ENCODE results near the gene ERC1.

The ERC1 gene

DNA sequence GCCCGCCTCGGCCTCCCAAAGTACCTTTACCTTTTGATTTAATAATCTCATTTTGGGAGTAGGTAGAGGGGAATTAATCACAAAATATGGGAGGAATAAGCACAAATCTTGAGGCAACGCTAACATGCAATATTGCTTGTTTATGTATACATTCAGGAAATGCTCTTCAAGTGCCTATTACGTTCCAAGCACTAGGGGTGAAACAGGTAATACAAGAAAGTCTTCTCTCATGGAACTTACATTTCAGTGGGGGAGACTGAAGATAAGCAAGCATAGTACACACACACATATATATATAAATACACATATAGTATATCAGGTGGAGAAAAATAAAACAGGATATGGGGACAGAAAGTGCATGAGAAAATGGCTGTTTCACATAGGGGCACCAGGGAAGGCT is 19.0 kb upstream of the ERC1 start:
- Histone ChIP-seq H3K4me3 (ENCODE audit: insufficient read depth in 1 of 2, low read depth in 1 of 2, low read length in 2 of 2) (no peak overlapping the region), H3K4me1 (ENCODE audit: control insufficient read depth, insufficient read depth, low read depth, low read length) (peaks cover 2% of the 10 kb centered on the region), H2BK5ac (ENCODE audit: low read depth, low read length, poor library complexity, severe bottlenecking) (no peak overlapping the region), H3K23ac (ENCODE audit: low read length in 2 of 2) (no peak overlapping the region), H2BK15ac (ENCODE audit: low read depth, poor library complexity, severe bottlenecking) (no peak overlapping the region), H4K91ac (ENCODE audit: low read length) (peak overlapping the region; percentile 66), H3K18ac (ENCODE audit: low read depth in 1 of 2, low read length in 2 of 2) (no peak overlapping the region), H3K27ac (ENCODE audit: low read length, poor library complexity, severe bottlenecking) (no peak overlapping the region), H2BK120ac (ENCODE audit: low read depth, low read length) (no peak overlapping the region), H2BK12ac (ENCODE audit: low read length in 2 of 2) (no peak overlapping the region), H3K27me3 (ENCODE audit: control insufficient read depth in 1 of 2, insufficient read depth in 1 of 2, low read length in 2 of 2) (no peaks in the 10 kb centered on the region), H3K36me3 (ENCODE audit: control insufficient read depth in 1 of 2, insufficient read depth in 2 of 2, low read depth in 1 of 2, low read length in 2 of 2) (no peaks in the 10 kb centered on the region), H4K8ac (ENCODE audit: low read length) (no peak overlapping the region), H2AK5ac (ENCODE audit: low read length, severe bottlenecking) (no peak overlapping the region), H3K9me3 (ENCODE audit: control insufficient read depth, low read length) (no peaks in the 10 kb centered on the region), H3K9ac (ENCODE audit: low read length) (no peak overlapping the region), H3K79me1 (replicated peaks; ENCODE audit: low read length, poor library complexity, severe bottlenecking) (no peaks in the 10 kb centered on the region), H2AFZ (ENCODE audit: low read depth, low read length) (no peak overlapping the region), H3K14ac (ENCODE audit: low read length in 2 of 2) (no peak overlapping the region), H3K4me2 (ENCODE audit: low read length, poor library complexity, severe bottlenecking) (no peak overlapping the region), H3K4ac (ENCODE audit: low read depth in 1 of 2, low read length in 2 of 2) (no peak overlapping the region)
- WGBS: 86% methylated on average over 1 of the region's 4 CpGs
- DNase-seq: no peak

DNA sequence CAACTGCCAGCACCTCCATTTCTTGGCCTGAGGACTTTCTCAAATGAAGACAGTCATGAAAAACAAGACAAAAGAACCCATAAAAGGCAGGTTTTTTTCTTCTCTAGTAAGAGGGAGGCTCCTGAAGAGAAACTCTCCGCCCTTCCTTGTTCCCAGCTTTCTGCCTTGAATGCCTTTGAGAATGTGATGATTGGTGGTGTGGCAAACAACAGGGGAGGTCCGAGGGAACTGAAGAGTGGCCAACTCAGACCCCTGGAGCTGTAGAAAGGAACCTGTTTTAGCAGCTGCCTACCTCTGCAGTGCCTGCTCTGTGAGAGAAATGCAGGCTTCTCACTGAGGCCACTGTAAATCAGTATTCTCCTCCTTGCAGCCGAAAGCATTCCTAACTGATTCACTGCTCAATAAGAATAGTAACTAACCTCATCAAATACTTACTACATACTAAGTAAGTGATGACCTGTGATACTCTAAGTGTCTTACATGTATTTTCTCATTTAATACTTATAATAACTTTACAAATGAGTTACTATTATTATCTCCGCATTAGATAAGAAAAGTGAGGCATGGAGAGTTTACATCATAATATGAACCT is 16.7 kb upstream of the ERC1 start:
- Histone ChIP-seq H2BK120ac (ENCODE audit: low read depth, low read length) (no peak overlapping the region), H3K27ac (ENCODE audit: low read length, poor library complexity, severe bottlenecking) (no peak overlapping the region), H3K18ac (ENCODE audit: low read depth in 1 of 2, low read length in 2 of 2) (no peak overlapping the region), H3K4me3 (ENCODE audit: insufficient read depth in 1 of 2, low read depth in 1 of 2, low read length in 2 of 2) (no peak overlapping the region), H3K4me1 (ENCODE audit: control insufficient read depth, insufficient read depth, low read depth, low read length) (no peaks in the 10 kb centered on the region), H2AK5ac (ENCODE audit: low read length, severe bottlenecking) (no peak overlapping the region), H3K4me2 (ENCODE audit: low read length, poor library complexity, severe bottlenecking) (no peak overlapping the region), H3K36me3 (ENCODE audit: control insufficient read depth in 1 of 2, insufficient read depth in 2 of 2, low read depth in 1 of 2, low read length in 2 of 2) (no peaks in the 10 kb centered on the region), H3K9me3 (ENCODE audit: control insufficient read depth, low read length) (no peaks in the 10 kb centered on the region), H3K23ac (ENCODE audit: low read length in 2 of 2) (no peak overlapping the region), H3K27me3 (ENCODE audit: control insufficient read depth in 1 of 2, insufficient read depth in 1 of 2, low read length in 2 of 2) (no peaks in the 10 kb centered on the region), H3K4ac (ENCODE audit: low read depth in 1 of 2, low read length in 2 of 2) (no peak overlapping the region), H4K8ac (ENCODE audit: low read length) (no peak overlapping the region), H2AFZ (ENCODE audit: low read depth, low read length) (no peak overlapping the region), H3K79me1 (replicated peaks; ENCODE audit: low read length, poor library complexity, severe bottlenecking) (peaks cover under 1% of the 10 kb centered on the region), H4K91ac (ENCODE audit: low read length) (no peak overlapping the region), H3K9ac (ENCODE audit: low read length) (no peak overlapping the region), H2BK5ac (ENCODE audit: low read depth, low read length, poor library complexity, severe bottlenecking) (no peak overlapping the region), H2BK15ac (ENCODE audit: low read depth, poor library complexity, severe bottlenecking) (no peak overlapping the region), H3K14ac (ENCODE audit: low read length in 2 of 2) (no peak overlapping the region), H2BK12ac (ENCODE audit: low read length in 2 of 2) (no peak overlapping the region)
- 98% methylated on average over 3 of the region's 4 CpGs for WGBS
- DNase-seq: no peak

DNA sequence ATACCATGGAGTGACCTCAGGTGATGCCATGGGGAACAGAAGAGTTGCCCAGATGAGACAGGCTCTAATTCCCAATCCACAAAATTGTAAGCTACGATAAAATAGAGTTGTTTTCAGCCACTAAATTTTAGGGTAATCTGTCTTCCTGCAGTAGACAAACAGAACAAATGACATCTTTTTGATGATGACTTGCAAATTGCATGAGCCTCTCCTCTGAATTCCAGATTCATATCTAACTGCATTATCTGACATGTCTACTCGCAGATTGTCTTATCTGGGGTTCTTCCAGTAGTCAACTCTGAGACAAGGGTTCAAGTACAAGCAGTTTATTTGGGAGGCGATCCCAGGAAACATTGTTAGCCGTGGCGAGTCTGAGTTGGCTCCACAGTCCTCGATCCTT is 14.4 kb upstream of the ERC1 start:
- Histone ChIP-seq H2BK15ac (ENCODE audit: low read depth, poor library complexity, severe bottlenecking) (no peak overlapping the region), H3K36me3 (ENCODE audit: control insufficient read depth in 1 of 2, insufficient read depth in 2 of 2, low read depth in 1 of 2, low read length in 2 of 2) (no peaks in the 10 kb centered on the region), H2AFZ (ENCODE audit: low read depth, low read length) (no peak overlapping the region), H3K4me1 (ENCODE audit: control insufficient read depth, insufficient read depth, low read depth, low read length) (peaks cover 4% of the 10 kb centered on the region), H3K79me1 (replicated peaks; ENCODE audit: low read length, poor library complexity, severe bottlenecking) (peaks cover 2% of the 10 kb centered on the region), H4K8ac (ENCODE audit: low read length) (no peak overlapping the region), H3K14ac (ENCODE audit: low read length in 2 of 2) (no peak overlapping the region), H3K9ac (ENCODE audit: low read length) (no peak overlapping the region), H2BK120ac (ENCODE audit: low read depth, low read length) (no peak overlapping the region), H3K27me3 (ENCODE audit: control insufficient read depth in 1 of 2, insufficient read depth in 1 of 2, low read length in 2 of 2) (no peaks in the 10 kb centered on the region), H3K18ac (ENCODE audit: low read depth in 1 of 2, low read length in 2 of 2) (no peak overlapping the region), H3K27ac (ENCODE audit: low read length, poor library complexity, severe bottlenecking) (no peak overlapping the region), H2BK12ac (ENCODE audit: low read length in 2 of 2) (no peak overlapping the region), H3K4me3 (ENCODE audit: insufficient read depth in 1 of 2, low read depth in 1 of 2, low read length in 2 of 2) (no peak overlapping the region), H3K9me3 (ENCODE audit: control insufficient read depth, low read length) (no peaks in the 10 kb centered on the region), H3K4me2 (ENCODE audit: low read length, poor library complexity, severe bottlenecking) (no peak overlapping the region), H3K23ac (ENCODE audit: low read length in 2 of 2) (no peak overlapping the region), H2AK5ac (ENCODE audit: low read length, severe bottlenecking) (no peak overlapping the region), H2BK5ac (ENCODE audit: low read depth, low read length, poor library complexity, severe bottlenecking) (no peak overlapping the region), H4K91ac (ENCODE audit: low read length) (no peak overlapping the region), H3K4ac (ENCODE audit: low read depth in 1 of 2, low read length in 2 of 2) (no peak overlapping the region)
- WGBS: 82% methylated on average over 6 of the region's 6 CpGs
- DNase-seq: no peak

DNA sequence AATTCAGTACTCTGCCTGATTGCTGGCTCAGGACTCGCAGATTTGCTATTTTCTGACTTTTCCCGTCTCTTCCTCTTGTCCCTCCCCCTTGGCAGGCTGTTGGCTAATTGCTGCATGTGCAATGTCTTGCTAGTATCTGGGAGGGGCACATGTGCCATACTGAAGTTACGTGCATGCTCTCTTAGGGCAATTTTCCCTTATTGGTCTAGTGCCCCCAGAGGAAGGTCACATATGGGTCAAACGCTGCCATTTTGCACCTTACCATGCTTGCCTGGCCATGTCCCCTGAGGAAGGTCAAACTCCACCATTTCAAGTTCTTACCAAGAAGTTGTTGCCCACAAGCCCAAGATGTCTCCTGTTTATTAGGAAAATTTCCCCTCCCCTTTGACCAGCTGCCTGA is 13.9 kb upstream of the ERC1 start:
- Histone ChIP-seq H3K4ac (ENCODE audit: low read depth in 1 of 2, low read length in 2 of 2) (no peak overlapping the region), H4K91ac (ENCODE audit: low read length) (no peak overlapping the region), H3K14ac (ENCODE audit: low read length in 2 of 2) (no peak overlapping the region), H3K23ac (ENCODE audit: low read length in 2 of 2) (no peak overlapping the region), H2BK5ac (ENCODE audit: low read depth, low read length, poor library complexity, severe bottlenecking) (no peak overlapping the region), H3K27ac (ENCODE audit: low read length, poor library complexity, severe bottlenecking) (no peak overlapping the region), H3K4me3 (ENCODE audit: insufficient read depth in 1 of 2, low read depth in 1 of 2, low read length in 2 of 2) (no peak overlapping the region), H2BK15ac (ENCODE audit: low read depth, poor library complexity, severe bottlenecking) (no peak overlapping the region), H3K27me3 (ENCODE audit: control insufficient read depth in 1 of 2, insufficient read depth in 1 of 2, low read length in 2 of 2) (no peaks in the 10 kb centered on the region), H3K79me1 (replicated peaks; ENCODE audit: low read length, poor library complexity, severe bottlenecking) (peaks cover 2% of the 10 kb centered on the region), H3K18ac (ENCODE audit: low read depth in 1 of 2, low read length in 2 of 2) (no peak overlapping the region), H3K4me1 (ENCODE audit: control insufficient read depth, insufficient read depth, low read depth, low read length) (peaks cover 7% of the 10 kb centered on the region), H3K9me3 (ENCODE audit: control insufficient read depth, low read length) (no peaks in the 10 kb centered on the region), H2BK12ac (ENCODE audit: low read length in 2 of 2) (no peak overlapping the region), H4K8ac (ENCODE audit: low read length) (no peak overlapping the region), H3K9ac (ENCODE audit: low read length) (no peak overlapping the region), H3K4me2 (ENCODE audit: low read length, poor library complexity, severe bottlenecking) (no peak overlapping the region), H2BK120ac (ENCODE audit: low read depth, low read length) (no peak overlapping the region), H2AFZ (ENCODE audit: low read depth, low read length) (no peak overlapping the region), H3K36me3 (ENCODE audit: control insufficient read depth in 1 of 2, insufficient read depth in 2 of 2, low read depth in 1 of 2, low read length in 2 of 2) (no peaks in the 10 kb centered on the region), H2AK5ac (ENCODE audit: low read length, severe bottlenecking) (no peak overlapping the region)
- no peak for DNase-seq
- over 99% methylated on average over 4 of the region's 4 CpGs for WGBS

Data from mesenchymal stem cell (in vitro differentiated cells and primary cell).